Ammon's horn (tissue), 1 donor: ENCODE results near the gene VIPR2.
"Not testable (repeated sequence)": the region's sequence is repeated elsewhere in the genome, so short reads cannot be mapped to it uniquely, and the experiment has no call there.

Experiments used
- DNase-seq: peaks from one replicate; pipeline ENCODE4 v3.0.0-alpha.2; 2016; ENCODE audit warnings: low spot score

VIPR2 gene

GRCh38 chr7:158988996-158989395 is 155.7 kb downstream of the VIPR2 start:
- DNase-seq: no peak

GRCh38 chr7:158988302-158988862 is 156.3 kb downstream of the VIPR2 start:
- DNase-seq: no peak

- DNase-seq: no peak
These were observed 157.0 kb downstream of the VIPR2 start for GRCh38 chr7:158987691-158988090.

- DNase-seq: no peak
These were observed 159.1 kb downstream of the VIPR2 start for GRCh38 chr7:158985583-158985982.

GRCh38 chr7:158984007-158984406 is 160.7 kb downstream of the VIPR2 start:
- DNase-seq: not testable (repeated sequence)

GRCh38 chr7:158982080-158982479 is 162.6 kb downstream of the VIPR2 start:
- DNase-seq: not testable (repeated sequence)

GRCh38 chr7:158979635-158980351 is 164.9 kb downstream of the VIPR2 start:
- DNase-seq: no peak

GRCh38 chr7:158979023-158979529 is 165.6 kb downstream of the VIPR2 start:
- DNase-seq: no peak
